ENCODE data around the gene TMEM190.

GRCh38 chr19:55350620-55351315, 25.9 kb upstream of the TMEM190 start:
- TF ChIP-seq CTCF (IDR thresholded peaks at IDR 0.05; ENCODE audit: control extremely low read depth in 1 of 3, insufficient read depth in 1 of 3, low read depth in 1 of 3, low read length in 3 of 3) (no peak), EZH2 (IDR thresholded peaks at IDR 0.05; ENCODE audit: low read depth, low read length, severe bottlenecking) (no peak)
